DMS 273 (cell line): ENCODE measurements around the gene ARID4A.
"Not testable (repeated sequence)": the region's sequence is repeated elsewhere in the genome, so short reads cannot be mapped to it uniquely, and the experiment has no call there.

Experiments
- DNase-seq: peaks from one replicate; lab custom pipeline; 2025; ENCODE audit not compliant: unreplicated experiment; lab: John Stamatoyannopoulos, UW

Gene ARID4A, protein sequence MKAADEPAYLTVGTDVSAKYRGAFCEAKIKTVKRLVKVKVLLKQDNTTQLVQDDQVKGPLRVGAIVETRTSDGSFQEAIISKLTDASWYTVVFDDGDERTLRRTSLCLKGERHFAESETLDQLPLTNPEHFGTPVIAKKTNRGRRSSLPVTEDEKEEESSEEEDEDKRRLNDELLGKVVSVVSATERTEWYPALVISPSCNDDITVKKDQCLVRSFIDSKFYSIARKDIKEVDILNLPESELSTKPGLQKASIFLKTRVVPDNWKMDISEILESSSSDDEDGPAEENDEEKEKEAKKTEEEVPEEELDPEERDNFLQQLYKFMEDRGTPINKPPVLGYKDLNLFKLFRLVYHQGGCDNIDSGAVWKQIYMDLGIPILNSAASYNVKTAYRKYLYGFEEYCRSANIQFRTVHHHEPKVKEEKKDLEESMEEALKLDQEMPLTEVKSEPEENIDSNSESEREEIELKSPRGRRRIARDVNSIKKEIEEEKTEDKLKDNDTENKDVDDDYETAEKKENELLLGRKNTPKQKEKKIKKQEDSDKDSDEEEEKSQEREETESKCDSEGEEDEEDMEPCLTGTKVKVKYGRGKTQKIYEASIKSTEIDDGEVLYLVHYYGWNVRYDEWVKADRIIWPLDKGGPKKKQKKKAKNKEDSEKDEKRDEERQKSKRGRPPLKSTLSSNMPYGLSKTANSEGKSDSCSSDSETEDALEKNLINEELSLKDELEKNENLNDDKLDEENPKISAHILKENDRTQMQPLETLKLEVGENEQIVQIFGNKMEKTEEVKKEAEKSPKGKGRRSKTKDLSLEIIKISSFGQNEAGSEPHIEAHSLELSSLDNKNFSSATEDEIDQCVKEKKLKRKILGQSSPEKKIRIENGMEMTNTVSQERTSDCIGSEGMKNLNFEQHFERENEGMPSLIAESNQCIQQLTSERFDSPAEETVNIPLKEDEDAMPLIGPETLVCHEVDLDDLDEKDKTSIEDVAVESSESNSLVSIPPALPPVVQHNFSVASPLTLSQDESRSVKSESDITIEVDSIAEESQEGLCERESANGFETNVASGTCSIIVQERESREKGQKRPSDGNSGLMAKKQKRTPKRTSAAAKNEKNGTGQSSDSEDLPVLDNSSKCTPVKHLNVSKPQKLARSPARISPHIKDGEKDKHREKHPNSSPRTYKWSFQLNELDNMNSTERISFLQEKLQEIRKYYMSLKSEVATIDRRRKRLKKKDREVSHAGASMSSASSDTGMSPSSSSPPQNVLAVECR

DNA sequence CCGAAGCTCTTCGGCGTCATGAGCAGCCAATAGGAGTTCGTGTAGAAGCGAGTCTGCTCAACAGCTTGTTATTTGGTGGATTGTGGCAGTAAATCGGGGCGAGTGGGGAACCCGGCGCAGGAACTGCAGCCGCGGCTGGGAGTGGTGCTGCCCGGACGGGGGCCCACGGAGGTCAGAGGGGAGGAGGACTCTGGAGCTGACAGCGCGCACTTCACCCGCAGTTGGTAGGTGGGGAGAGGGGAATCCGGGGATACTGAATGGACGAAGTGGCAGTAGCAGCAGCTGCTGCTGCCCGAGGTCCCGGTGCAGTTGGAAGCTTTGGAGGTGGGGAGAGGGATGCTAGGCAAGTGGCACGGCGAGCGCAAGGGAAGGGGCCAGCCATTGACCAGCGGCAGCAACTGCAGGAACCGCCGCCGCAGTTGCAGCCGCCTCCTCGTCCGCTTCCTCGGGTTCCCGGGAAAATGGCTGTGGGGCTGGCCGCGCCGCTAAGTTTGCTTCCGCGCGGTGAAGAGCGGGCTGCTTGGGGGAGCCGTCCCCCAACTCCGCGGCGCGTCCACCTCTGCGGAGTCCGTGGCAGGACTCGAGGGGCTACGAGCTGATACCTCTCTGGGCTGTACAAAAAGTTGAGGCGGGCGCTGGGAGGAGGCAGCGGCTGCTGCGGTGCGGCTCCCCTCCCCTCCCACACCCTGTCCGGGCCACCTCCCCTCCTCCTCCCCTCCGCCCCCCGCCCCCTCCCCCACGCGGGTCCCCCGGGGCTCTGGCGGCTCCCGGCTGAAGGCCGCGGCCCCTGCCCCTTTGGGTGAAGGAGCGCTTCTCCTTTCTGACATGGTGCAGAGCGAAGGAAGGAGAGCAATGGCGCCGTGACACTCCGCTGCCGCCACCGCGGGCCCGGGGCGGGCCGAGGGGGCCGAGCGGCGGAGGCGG lies at the start of gene ARID4A:
TSS of gene ARID4A (plus strand) at position 79 of the 924 bp plus-strand sequence. CDS start 1,300 bp downstream, outside the sequence.
- DNase-seq, result peak; percentile 78

DNA sequence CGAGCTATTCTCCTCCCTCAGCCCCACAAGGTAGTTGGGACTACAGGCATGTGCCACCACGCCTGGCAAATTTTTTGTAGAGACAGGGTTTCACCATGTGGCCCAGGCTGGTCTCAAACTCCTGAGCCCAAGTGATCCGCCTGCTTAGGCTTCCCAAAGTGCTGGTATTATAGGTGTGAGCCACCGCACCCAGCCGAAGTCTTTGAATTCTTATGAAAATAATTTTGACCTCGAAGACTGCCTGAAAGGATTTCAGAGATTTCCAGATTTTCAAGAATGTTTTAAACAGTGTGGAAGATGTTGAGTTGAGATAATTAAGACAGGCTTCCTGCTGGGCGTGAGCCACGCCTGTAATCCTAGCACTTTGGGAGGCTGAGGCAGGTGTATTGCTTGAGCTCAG lies 48.7 kb upstream of the ARID4A start:
- no peak for DNase-seq

DNA sequence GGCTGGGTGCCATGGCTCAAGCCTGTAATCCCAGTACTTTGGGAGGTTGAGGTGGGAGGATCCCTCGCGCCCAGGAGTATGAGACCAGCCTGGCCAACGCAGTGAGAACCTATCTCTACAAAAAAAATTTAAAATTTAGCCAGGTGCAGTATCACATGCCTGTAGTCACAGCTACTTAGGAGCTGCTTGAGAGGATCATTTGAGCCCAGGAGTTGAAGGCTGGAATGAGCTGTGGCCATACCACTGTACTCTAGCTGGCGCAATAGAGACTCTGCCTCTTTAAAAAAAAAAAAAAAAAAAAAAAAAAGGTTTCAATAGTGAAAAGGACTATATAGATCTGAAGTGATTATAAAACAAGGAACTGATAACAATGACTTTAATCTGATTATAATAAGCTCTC lies 40.2 kb upstream of the ARID4A start:
- DNase-seq, result no peak

DNA sequence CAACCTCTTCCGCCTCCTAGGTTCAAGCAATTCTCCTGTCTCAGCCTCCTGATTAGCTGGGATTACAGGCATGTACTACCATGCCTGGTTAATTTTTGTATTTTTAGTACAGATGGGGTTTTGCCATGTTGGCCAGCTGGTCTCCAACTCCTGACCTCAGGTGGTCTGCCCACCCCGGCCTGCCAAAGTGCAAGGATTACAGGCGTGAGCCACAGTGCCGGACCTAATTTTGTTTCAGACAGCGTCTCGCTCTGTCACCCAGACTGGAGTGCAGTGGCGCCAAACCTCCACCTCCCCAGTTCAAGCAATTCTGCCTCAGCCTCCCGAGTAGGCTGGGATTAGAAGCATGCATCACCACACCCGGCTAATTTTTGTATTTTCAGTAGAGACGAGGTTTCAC lies 36.4 kb upstream of the ARID4A start:
- not testable (repeated sequence) for DNase-seq

DNA sequence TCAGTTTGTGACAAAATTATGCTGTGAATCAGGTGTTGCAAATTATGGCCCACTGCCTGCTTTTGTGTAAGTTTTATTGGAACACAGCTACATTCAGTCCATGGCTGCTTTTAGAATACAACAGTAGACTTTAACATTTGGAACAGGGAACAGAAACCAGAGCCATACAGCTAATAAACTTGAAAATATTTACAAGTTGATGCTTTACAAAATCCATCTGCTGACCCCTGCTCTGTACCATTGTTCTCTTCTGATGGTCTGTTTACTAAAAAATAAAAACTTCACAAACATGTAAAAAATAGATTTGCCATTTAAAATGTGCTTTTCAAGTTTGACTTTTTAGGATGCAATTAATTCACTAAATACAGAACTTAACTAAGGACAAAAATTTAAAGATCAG lies 33.0 kb upstream of the ARID4A start:
- no peak for DNase-seq

DNA sequence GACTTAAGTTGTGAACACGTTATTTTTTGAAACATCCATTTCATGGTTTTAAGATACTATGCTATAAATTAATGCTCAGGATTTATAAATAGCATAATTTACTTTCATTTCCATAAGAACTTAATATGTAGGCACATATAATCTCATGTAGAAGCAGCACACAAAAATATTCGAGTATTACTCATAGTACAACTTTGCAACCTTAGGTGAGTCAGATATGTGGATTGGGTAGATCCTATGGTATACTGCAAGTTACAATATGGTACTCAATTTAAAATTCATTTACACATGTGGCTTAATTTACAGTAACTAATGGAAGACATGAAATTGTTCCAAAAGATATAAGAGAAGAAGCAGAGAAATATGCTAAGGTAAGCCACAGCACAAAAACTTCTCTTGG lies 27.7 kb upstream of the ARID4A start:
- DNase-seq, result no peak

DNA sequence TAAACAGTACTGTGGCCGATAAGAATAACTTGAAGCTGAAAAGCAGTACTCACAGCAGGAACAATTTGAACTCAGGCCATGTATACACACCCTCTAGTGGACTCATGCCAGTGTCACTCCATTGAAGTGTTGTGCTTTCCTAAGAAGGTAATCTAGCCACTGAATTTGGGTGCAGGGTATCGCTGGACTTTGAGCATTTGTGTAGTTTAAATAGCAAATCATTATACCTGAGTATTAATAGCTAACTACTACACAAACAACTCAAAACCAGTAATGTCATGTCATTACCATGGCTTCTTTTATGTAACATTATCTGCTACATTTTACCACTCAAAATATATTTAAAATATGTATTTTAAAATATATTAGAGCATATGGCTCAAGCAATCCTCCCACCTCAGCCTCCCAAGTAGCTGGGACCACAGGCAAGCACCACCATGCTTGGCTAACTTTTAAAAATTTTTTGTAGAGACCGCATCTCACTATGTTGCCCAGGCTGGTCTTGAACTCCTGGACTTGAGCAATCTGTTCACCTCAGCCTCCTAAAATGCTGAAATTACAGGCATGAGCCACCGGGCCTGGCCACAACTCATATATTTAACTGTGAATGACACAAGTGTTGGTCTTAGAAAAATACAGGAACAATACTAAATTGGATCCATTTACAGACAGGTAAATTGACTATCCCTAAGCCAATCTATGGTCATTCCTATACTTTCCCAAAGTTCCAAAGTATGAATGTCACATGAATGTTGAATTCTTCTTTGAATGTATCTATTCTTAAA lies 25.6 kb upstream of the ARID4A start:
- peak; percentile 49 for DNase-seq

DNA sequence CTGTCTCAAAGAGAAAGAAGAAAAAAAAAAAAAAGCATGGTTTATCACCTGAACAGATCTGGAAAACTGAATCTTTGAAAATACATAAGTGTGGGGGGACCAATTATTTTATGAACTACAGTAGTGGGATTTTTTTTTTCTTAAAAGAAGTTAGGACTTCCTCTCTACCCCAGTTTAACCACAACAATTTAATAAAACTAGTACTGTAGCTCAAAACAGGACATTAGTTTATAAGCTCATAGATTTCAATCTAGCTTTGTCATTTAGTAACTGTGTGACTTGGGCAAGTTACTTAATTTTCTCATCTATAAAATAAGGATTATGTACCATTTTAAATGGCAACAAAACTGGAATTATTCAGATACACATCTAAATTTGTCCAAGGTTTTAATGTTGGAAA lies 23.5 kb upstream of the ARID4A start:
- no peak for DNase-seq

DNA sequence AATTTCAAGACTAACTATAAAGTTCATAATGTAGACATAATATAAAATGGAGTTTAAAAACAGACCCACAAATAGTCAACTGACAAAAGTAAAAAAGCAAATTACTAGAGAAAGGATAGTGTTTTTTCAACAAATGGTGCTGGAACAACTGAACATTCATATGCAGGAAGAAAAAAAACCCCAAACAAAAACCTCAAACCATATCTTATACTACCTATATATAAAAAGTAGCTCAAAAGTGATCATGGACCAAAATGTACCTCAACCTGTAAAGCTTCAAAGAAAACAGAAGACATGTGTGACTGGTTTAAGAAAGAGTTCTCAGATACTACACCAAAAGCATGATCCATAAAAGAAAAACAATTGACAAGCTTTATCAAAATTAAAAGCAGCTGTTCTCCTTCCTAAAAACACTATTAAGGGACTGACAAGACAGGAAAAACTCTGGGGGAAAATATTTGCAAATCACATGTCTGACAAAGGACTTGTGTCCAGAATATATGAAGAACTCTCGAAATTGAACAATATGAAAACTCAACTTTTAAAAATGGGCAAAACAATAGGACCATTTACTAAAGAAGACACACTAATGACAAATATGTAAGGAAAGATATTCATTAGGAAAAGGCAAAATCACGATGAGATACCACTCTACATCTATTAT lies 22.7 kb upstream of the ARID4A start:
- no peak for DNase-seq

DNA sequence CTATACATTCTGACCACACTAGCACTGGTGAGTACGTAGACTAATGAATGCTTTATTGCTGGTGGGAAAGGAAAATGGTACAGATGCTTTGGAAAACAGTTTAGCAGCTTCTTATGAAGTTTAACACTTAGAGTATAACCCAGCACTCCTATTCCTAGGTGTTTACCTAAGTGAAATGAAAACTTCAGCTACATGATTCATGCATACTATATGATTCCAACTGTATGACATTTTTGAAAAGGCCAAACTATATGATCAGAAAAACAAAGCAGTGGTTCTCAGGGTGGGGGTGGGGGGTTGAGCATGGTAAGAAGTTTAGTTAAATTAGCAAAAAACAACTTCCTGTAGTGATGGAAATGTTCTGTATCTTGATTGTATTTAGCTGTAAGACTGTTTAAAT lies 22.1 kb upstream of the ARID4A start:
- DNase-seq, result no peak

DNA sequence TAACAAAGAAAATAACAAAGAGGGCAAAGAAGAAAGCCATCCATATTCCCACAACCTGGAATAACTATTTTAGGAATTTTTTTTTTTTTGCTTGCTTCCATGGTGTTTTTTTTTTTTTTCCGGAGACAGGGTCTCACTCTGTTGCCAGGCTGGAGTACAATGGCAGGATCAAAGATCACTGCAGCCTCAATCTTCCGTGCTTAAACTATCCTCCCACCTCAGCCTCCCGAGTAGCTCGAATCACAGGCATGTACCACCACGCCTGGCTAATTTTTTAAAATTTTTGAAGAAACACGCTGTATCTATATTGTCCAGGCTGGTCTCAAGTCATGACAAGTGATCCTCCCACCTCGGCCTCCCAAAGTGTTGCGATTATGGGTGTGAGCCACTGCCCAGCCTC lies 20.2 kb upstream of the ARID4A start:
- no peak for DNase-seq

DNA sequence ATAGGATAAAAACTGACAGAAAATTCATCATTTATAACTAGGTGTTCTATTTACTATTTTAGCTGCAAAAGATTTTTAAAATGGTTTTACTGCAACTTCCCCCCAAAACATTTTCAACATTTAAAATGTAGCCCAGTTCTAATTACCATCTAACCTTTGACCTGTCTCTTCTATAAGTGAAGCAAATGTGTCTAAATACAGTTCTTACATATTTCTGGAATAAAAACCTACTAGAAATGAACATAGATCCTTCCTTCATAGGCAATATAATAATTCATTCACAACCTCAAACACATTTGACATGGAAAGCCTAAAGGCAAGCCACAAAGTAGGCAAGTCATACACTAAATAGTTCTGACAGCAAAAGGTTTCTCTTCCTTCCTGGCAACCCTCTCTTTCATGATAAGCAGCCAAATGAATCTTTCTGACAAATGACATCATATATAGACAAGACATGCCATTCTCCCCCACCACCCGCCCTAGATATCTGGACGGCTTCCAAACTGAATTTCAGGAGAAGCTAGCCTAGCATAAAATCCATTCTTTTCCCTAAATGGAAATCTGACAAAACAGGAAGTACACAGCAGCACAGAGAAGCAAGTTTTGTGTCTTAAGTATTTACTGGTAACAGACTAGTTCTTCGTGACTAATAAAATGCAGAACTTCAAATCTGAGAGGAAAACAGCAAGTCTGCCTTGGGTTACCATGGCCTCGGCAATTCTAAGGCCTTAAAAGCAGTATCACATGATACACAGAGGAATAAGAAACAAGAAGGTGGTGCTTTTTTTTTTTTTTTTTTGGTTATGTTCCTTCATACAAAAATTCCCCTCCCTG lies 17.2 kb upstream of the ARID4A start:
- peak; percentile 34 for DNase-seq

DNA sequence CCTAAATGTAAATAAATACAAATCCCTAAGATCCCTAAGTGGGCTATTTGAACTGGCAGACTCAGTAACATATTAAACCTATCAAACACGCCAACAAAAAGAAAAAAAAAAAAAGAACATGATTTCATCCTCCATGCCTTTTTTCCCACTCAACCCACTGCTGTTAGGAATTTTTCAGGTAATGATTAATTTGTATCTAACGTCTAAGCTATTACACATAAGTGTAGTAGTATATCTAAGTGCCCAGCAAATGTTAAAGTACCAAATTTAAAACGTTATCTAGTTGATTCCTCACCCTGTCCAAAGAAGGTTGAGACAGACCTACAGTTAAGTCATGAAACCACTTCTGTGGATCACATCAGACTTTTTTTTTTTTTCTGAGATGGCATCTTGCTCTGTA lies 16.4 kb upstream of the ARID4A start:
- no peak for DNase-seq

DNA sequence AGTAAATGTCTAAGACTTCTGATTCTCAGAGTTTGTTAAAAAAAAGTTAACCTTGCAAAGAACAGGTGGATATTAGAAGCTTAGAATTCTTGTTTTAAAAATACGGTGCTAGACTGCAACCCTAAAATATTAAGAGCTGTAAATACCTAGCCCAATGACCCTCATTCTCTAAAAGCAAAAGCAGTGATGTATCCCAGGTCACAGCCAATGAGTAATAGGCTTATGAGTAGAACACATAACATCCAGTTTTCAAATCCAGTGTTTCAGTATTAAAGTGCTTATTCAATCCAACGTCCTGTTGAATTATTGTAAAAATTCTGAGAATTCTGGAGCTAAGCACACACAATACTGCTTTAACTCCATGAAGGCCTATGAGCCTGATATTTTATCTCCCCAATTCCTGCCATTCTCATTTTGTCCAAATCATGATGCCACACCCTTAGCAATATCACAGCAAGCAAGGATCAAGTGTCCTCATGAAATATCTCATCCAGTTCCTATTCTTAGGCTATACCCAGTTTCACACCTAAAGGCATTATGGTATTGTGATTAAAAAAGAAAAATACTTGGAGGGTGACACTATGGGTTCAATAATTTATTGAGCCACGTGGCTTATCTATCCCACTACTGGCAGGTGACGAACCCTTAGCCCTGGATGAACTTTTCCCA lies 15.3 kb upstream of the ARID4A start:
- no peak for DNase-seq

DNA sequence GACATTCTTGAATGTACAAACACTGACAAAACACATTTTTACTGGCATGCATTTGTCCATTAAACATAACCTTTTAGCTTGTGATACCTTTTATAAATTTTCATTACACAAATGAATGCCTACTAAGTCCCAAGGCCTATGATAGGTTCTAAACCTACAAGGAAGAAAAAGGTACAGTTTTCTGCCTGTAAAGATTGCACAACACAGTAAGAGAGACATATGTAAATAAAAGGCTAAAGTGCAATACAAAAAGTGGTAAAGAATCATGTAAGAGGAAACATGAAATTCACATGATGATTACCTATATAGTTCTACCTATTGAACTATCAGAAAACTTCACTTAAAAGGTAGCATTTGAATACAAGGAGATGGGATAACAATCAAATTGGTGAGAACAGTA lies 14.6 kb upstream of the ARID4A start:
- DNase-seq, result no peak

DNA sequence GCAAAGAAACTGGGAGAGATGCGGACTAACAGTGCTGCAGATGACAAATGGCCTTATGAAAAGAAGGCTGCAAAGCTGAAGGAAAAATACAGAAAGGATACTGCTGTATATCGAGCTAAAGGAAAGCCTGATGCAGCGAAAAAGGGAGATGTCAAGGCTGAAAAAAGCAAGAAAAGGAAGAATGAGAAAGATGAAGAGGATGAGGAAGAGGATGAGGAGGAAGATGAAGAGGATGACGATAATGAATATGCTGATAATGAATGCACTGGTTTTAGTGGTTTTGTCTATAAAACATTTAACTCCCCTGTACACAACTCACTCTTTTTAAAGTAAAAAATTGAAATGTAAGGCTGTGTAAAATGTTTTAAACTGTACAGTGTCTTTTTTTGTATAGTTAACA lies 13.2 kb upstream of the ARID4A start:
- DNase-seq, result no peak

DNA sequence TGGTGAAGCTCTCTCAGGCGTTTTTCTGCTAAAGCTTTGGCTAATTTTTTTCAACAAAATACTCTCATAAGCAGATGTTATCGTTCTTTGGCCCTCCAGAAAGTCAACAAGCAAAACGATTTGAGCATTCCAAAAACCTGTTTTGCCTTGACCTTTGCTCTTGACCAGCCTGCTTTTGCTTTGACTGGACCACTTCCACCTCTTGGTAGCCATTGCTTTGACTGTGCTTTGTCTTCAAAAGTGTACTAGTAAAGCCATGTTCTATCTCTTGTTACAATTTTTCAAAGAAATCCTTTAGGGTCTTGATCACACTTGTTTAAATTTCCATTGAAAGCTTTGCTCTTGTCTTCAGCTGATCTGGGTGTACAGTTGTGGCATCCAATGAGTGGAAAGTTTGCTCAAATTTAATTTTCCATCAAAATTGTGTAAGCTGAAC lies 10.7 kb upstream of the ARID4A start:
- DNase-seq, result no peak
